Stimulated activated CD8-positive, alpha-beta memory T cell treated with anti-CD3 and anti-CD28 coated beads, Interleukin-15, amount 100 ng/mL, for 4 hours (primary cell): ENCODE data around the gene FAR1.

Experiments used
- DNase-seq, 2 donors: peaks; one replicate each; pipeline ENCODE4 v3.0.0-alpha.2; 2020; ENCODE audit warnings: low read depth in 2 of 2

FAR1 gene

GRCh38 chr11:13669544-13670488 lies 1.3 kb downstream of the FAR1 start:
- no peak for DNase-seq

- DNase-seq = no peak
Observed at GRCh38 chr11:13672576-13673210, 4.2 kb downstream of the FAR1 start.

DNA sequence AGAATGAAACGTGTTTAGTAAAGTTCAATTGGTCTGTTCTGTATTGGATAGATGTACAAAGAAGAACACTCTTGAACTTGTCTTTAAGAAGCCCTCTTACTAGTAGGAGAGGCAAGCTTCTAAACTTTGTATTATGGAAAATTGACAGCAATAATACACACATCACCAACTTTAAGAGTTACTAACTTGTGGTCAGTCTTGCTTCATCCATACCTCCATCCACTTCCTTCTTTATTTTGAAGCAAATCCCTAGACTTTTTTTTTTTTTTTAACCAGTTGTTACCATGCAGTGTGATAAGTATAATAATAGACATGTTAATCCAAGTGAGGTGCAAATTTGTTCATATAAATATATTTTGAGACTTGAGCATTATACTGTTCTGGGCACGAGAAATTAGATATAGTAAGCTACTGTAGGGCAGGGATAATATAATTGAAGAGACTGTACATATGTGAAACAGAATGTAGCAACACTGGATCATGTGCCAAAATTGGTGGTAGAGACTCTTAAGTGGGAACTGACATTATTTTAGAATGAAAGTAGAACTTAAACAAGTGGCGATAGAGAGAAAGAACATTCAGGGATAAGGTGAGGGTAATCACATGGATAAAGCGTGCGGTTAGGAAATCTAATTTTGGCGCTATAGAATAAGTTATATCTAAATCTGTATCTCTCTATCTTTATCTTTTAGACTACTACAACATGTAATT lies 6.5 kb downstream of the FAR1 start:
- DNase-seq = no peak

DNA sequence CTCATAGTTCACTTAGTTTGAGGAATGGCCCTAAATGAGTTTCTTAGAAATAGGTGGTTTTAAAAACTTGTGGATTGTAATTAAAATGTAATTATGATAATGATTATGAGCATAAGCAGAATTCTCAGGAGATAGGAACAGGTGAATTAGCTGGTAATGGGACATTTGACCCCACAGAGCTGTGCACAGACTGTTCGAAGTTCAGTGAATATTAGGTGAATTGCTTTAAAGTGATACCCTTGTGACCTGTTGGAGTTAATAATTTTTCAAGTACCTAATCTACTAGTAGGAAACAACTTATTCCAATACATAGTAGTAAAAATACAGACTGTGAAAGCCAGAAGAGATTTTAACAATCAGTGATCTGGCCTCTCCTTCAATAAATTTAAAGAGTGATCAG lies 8.1 kb downstream of the FAR1 start:
- DNase-seq = no peak

DNA sequence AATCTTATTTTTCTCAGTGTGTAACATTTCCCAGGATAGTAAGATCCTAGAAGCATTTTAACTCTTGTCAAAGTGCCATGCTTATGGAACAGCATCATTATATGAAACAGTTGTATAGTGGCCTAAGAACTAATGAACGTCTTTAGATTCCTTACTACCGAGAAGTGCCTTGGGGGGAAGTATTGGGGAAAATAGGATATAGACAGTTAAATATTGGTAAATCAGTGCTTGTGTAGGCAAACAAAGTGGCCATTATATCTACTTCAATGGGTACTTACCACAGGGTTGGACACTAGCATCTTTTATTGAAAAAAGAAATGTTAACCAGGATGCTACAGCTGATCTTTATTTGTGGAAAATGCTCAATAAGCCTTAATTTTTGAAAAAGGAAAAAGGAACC lies 11.3 kb downstream of the FAR1 start:
- no peak for DNase-seq

DNA sequence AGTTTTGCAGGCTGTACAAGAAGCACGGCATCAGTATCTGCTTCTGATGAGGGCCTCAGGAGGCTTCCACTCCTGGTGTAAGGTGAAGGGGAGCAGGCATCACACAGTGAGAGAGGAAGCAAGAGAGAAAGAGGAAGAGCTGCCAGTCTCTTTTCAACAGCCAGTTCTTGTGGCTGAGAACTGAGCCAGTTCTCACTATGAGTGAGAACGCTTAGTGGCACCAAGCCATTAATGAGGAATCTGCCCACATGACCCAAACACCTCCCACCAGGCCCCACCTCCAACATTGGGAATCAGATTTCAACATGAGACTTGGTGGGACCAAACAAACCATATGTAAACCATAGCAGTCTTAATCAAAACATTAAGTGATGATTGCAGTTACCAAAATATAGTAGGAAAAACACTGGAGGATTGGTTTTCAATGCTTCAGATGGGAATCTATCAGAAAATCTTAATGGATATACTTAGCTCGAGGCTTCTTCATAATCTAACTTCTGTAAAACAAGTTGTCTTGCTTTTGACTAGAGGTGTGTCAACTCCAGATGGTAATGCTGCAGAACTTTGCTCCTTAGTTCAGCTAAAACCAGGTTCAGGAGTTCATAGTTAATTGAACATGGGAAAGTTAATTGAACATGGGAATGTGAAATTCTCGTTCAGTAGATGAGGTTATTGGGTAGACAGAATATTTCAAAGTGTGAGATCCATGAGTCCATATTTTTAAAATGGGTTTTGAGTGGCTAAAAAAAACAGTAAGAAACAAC lies 12.2 kb downstream of the FAR1 start:
- DNase-seq = no peak

GRCh38 chr11:13681446-13681845 lies 13.0 kb downstream of the FAR1 start:
- no peak for DNase-seq

GRCh38 chr11:13682212-13682611 lies 13.7 kb downstream of the FAR1 start:
- DNase-seq = no peak

GRCh38 chr11:13685461-13686108 lies 17.1 kb downstream of the FAR1 start:
- DNase-seq = no peak

- DNase-seq = no peak
Observed at GRCh38 chr11:13686776-13687175, 18.3 kb downstream of the FAR1 start.

- DNase-seq = no peak
Observed at GRCh38 chr11:13687271-13687670, 18.8 kb downstream of the FAR1 start.

- DNase-seq = no peak
Observed at GRCh38 chr11:13691286-13691899, 22.9 kb downstream of the FAR1 start.

- no peak for DNase-seq
Observed at GRCh38 chr11:13692172-13692571, 23.7 kb downstream of the FAR1 start.

GRCh38 chr11:13694115-13694514 lies 25.6 kb downstream of the FAR1 start:
- DNase-seq = no peak

DNA sequence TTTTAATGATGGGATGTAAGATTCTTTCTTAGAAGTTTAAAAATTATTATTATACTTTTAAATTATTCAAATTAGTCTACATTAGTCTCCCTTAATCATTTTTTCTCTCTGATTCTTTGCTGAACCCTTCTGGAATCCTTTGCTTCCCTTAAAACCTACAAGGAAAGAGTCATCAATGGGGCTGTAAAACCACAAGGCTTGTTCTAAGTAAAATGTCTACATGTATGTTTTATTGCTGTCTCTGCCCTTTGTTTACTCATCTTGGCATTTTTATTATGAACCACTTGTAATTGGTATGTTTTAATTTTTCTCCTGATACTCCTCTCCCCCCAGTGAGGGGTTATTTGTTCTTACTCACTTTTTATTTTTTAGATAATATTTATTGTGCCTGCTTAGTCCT lies 27.4 kb downstream of the FAR1 start:
- DNase-seq = no peak

- DNase-seq = no peak
Observed at GRCh38 chr11:13697710-13698109, 29.2 kb downstream of the FAR1 start.

GRCh38 chr11:13698132-13698531 lies 29.7 kb downstream of the FAR1 start:
- DNase-seq = no peak

DNA sequence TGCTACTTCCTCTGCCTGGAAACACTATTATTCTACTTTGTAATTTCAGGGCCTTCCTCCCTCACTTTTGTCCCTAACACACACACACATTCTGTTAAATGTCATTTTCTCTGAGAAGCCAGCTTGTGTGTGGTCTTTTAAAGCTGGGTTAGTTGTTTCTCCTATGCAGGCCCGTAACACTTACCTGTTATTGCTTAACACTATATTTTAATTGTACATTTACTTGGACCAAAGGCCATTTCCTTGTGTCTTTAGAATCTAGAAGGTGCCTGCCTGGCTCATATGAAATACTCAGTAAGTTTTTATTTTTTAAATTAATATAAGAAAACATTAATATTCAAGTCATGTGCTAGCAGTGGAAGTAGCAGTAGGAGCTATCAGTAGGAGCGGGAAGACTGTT lies 30.6 kb downstream of the FAR1 start:
- no peak for DNase-seq

DNA sequence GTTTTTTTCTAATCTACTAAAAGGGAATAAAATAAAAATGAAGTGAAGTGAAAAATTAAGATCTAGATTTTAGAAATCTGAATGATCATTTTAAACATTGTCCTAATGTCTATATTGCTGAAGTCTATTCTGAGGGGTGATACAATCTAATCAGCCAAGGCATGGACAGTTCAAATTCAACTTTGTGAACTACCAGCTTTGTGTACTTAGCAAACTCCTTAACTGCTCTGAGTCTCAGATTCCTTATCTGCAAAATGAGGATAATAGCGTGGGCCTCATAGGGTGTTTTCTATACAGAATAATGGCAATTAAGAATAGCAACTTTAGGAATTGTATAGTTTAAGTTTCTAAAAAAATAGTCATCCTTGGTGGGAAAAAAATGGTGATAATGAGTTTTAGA lies 31.4 kb downstream of the FAR1 start:
- no peak for DNase-seq

GRCh38 chr11:13701506-13701905 lies 33.0 kb downstream of the FAR1 start:
- DNase-seq = no peak

DNA sequence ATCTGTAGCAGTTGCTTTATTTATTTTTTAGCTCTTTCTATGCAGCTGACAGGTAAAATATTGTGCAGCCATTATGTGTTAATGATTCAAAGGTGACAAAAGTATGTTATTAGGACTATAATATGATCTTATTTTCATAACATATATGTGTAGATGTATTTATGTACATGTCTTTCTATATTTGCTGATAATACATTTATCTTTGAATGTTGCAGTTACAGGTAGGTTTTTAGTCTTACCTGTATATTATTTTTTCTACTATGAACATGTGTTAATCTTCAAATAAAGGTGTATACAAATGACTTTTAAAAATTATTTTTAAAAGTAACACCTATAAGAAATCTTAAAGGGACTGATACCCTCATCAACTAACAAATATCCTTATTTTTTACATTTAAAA lies 33.6 kb downstream of the FAR1 start:
- no peak for DNase-seq
